HG03457 (cell line): Measurements from ENCODE around the gene CNOT9.

Source experiments
- ATAC-seq: cut with Tn5 transposase; IDR thresholded peaks from one replicate; pipeline ENCODE4 v1.9.1; 2021; ENCODE audit warnings: moderate number of reproducible peaks; ENCODE audit not compliant: unreplicated experiment

Gene CNOT9

GRCh38 chr2:218643751-218644310, 75.2 kb downstream of the CNOT9 start:
- ATAC-seq = no peak

- no peak for ATAC-seq
These were observed 76.1 kb downstream of the CNOT9 start for GRCh38 chr2:218644721-218645120.

- ATAC-seq = no peak
These were observed 76.5 kb downstream of the CNOT9 start for GRCh38 chr2:218645126-218645525.
